DND-41 (cell line): ENCODE measurements around the gene MRPS7.

ENCODE experiments used
- ATAC-seq: fragments of 200-7000 bp; cut with Tn5 transposase; 3 replicates; pipeline ENCODE4 v1.9.1; 2021; ENCODE audit warnings: low read depth; ENCODE audit not compliant: insufficient read depth
- DNase-seq: peaks from one replicate; pipeline ENCODE4 v3.0.0-alpha.2; 2020
- H2AFZ ChIP-seq: 2 replicates; pipeline ENCODE4 v1.6.0; 2012; ENCODE audit warnings: low read depth, low read length
- H3K27ac ChIP-seq: 2 replicates; pipeline ENCODE4 v1.5.1; 2012; ENCODE audit warnings: low read length, inconsistent platforms
- H3K27me3 ChIP-seq: fragments of 200-600 bp; sonication (generic); 2 replicates; pipeline ENCODE4 v1.6.0; 2012; ENCODE audit warnings: low read length, mild to moderate bottlenecking, inconsistent platforms; ENCODE audit not compliant: insufficient read depth, poor library complexity
- H3K36me3 ChIP-seq: 2 replicates; pipeline ENCODE4 v1.5.1; 2012; ENCODE audit warnings: low read length, inconsistent platforms; ENCODE audit not compliant: insufficient read depth
- H3K4me1 ChIP-seq: 2 replicates; pipeline ENCODE4 v1.5.1; 2012; ENCODE audit warnings: mild to moderate bottlenecking, low read length; ENCODE audit not compliant: insufficient read depth
- H3K4me2 ChIP-seq: 2 replicates; pipeline ENCODE4 v1.6.0; 2012; ENCODE audit warnings: mild to moderate bottlenecking, moderate library complexity, low read length, inconsistent platforms; ENCODE audit not compliant: insufficient read depth
- H3K4me3 ChIP-seq, 2 experiments: fragments of 200-600 bp in 1 of 2; shearing (Covaris generic) in 1 of 2; 2 replicates each; pipeline ENCODE4 v1.5.1; 2012 to 2016; ENCODE audit warnings: inconsistent platforms in 2 of 2, low read length in 2 of 2, mild to moderate bottlenecking in 2 of 2, low read depth in 1 of 2, moderate library complexity in 1 of 2
- H3K79me2 ChIP-seq: 2 replicates; pipeline ENCODE4 v1.6.0; 2012; ENCODE audit warnings: low read length, inconsistent platforms; ENCODE audit not compliant: insufficient read depth
- H3K9ac ChIP-seq: 2 replicates; pipeline ENCODE4 v1.6.0; 2012; ENCODE audit warnings: low read depth, mild to moderate bottlenecking, inconsistent platforms, low read length, moderate library complexity
- H3K9me3 ChIP-seq: 2 replicates; pipeline ENCODE4 v1.5.1; 2012; ENCODE audit warnings: low read length, moderate library complexity, mild to moderate bottlenecking, inconsistent platforms; ENCODE audit not compliant: insufficient read depth, severe bottlenecking
- H4K20me1 ChIP-seq: 2 replicates; pipeline ENCODE4 v1.6.0; 2012; ENCODE audit warnings: low read length; ENCODE audit not compliant: insufficient read depth
- EZH2 ChIP-seq: IDR thresholded peaks from 3 replicates; pipeline ENCODE4 v1.6.1; 2012; ENCODE audit warnings: borderline replicate concordance, low read depth, mild to moderate bottlenecking, moderate library complexity, low read length, inconsistent platforms; ENCODE audit not compliant: severe bottlenecking
- TF ChIP-seq, protein P1 (sequence below): IDR thresholded peaks from 2 replicates; pipeline ENCODE4 v1.5.1; 2012; ENCODE audit warnings: borderline replicate concordance, low read length, moderate library complexity, mild to moderate bottlenecking; ENCODE audit not compliant: poor library complexity, severe bottlenecking; ENCODE audit errors: extremely low read depth

The MRPS7 gene

GRCh38 chr17:75241502-75241901 lies 20.2 kb upstream of the MRPS7 start:
- no peaks in the 10 kb centered on the region for H3K9me3 ChIP-seq
- DNase-seq (no peak), ATAC-seq (no peak)
- H3K4me1 ChIP-seq = no peaks in the 10 kb centered on the region
- peaks cover 26% of the 10 kb centered on the region for H4K20me1 ChIP-seq
- no peak for TF ChIP-seq EZH2
- TF ChIP-seq, protein P1, sequence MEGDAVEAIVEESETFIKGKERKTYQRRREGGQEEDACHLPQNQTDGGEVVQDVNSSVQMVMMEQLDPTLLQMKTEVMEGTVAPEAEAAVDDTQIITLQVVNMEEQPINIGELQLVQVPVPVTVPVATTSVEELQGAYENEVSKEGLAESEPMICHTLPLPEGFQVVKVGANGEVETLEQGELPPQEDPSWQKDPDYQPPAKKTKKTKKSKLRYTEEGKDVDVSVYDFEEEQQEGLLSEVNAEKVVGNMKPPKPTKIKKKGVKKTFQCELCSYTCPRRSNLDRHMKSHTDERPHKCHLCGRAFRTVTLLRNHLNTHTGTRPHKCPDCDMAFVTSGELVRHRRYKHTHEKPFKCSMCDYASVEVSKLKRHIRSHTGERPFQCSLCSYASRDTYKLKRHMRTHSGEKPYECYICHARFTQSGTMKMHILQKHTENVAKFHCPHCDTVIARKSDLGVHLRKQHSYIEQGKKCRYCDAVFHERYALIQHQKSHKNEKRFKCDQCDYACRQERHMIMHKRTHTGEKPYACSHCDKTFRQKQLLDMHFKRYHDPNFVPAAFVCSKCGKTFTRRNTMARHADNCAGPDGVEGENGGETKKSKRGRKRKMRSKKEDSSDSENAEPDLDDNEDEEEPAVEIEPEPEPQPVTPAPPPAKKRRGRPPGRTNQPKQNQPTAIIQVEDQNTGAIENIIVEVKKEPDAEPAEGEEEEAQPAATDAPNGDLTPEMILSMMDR = no peak
- H3K27ac ChIP-seq = no peak overlapping the region
- no peaks in the 10 kb centered on the region for H3K27me3 ChIP-seq
- H3K4me3 ChIP-seq = no peak overlapping the region
- H3K9ac ChIP-seq = no peak overlapping the region
- H3K4me2 ChIP-seq = no peak overlapping the region
- no peak overlapping the region for H2AFZ ChIP-seq
- H3K36me3 ChIP-seq = peaks cover 99% of the 10 kb centered on the region
- peaks cover 2% of the 10 kb centered on the region for H3K79me2 ChIP-seq

- H3K27me3 ChIP-seq = no peaks in the 10 kb centered on the region
- no peaks in the 10 kb centered on the region for H3K9me3 ChIP-seq
- no peak overlapping the region for H3K4me2 ChIP-seq
- H3K4me3 ChIP-seq = no peak overlapping the region
- H3K79me2 ChIP-seq = peaks cover 5% of the 10 kb centered on the region
- H4K20me1 ChIP-seq = peaks cover 27% of the 10 kb centered on the region
- no peak for TF ChIP-seq EZH2
- TF ChIP-seq, protein P1 = no peak
- DNase-seq = no peak
- no peaks in the 10 kb centered on the region for H3K4me1 ChIP-seq
- no peak for ATAC-seq
- no peak overlapping the region for H2AFZ ChIP-seq
- peaks cover 97% of the 10 kb centered on the region for H3K36me3 ChIP-seq
- H3K27ac ChIP-seq = no peak overlapping the region
- no peak overlapping the region for H3K9ac ChIP-seq
Measured at GRCh38 chr17:75241996-75242460, 19.7 kb upstream of the MRPS7 start.

DNA sequence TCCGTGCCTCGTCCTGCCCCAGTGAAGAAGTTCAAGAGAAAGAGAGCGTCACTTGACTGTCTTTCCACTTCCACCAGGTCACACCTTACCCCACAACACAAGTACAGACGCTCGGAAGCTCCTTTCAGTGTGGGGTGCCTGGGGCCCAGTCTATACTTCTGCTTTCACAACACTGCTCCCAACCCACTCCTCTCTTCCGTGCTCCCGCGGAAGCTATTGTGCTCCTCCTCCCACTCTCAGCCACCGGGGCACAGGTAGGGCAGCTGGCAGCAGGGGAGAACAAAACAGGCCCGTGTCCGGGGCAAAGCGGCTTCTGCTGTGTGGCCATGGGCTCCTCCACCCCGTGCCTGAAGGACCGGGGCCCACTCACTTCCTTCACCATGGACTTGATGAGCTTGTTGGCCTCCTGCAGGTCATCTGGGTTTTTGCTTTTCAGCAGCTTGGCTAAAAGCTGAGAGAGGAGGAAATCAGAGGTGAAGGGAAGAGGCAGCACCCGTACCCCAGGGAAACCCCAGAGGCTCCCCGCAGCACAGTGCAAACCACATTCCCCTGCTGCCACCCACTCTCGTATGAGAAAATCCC lies 19.1 kb upstream of the MRPS7 start:
- H3K9ac ChIP-seq = no peak overlapping the region

More for the DNA sequence above, 19.1 kb upstream of the MRPS7 start:
- Histone ChIP-seq H4K20me1 (peaks cover 25% of the 10 kb centered on the region), H3K36me3 (peaks cover 94% of the 10 kb centered on the region), H3K27ac (no peak overlapping the region), H2AFZ (no peak overlapping the region), H3K4me1 (no peaks in the 10 kb centered on the region), H3K9me3 (no peaks in the 10 kb centered on the region), H3K4me2 (no peak overlapping the region), H3K79me2 (peaks cover 8% of the 10 kb centered on the region), H3K27me3 (no peaks in the 10 kb centered on the region), H3K4me3 (no peak overlapping the region)
- ATAC-seq = no peak
- DNase-seq = no peak
- no peak for TF ChIP-seq EZH2
- TF ChIP-seq, protein P1 = no peak
